Tibial nerve (tissue), 4 donors: ENCODE measurements around the gene PRKG1.

Experiments
- EP300 ChIP-seq, 2 donors: sonication (generic); formaldehyde crosslinking; IDR thresholded peaks; one replicate each; pipeline ENCODE4 v1.6.1; 2017; ENCODE audit warnings: antibody characterized with exemption in 2 of 2, mild to moderate bottlenecking in 1 of 2
- TF ChIP-seq, protein P1 (sequence below), 5 experiments: fragments of 200-600 bp in 3 of 5; fragments of 450-650 bp in 2 of 5; sonication (generic) in 3 of 5; IDR thresholded peaks; one replicate each; pipeline ENCODE4 v1.5.1; 2016 to 2019; ENCODE audit warnings: antibody characterized with exemption in 5 of 5, mild to moderate bottlenecking in 3 of 5, moderate library complexity in 2 of 5

DNA sequence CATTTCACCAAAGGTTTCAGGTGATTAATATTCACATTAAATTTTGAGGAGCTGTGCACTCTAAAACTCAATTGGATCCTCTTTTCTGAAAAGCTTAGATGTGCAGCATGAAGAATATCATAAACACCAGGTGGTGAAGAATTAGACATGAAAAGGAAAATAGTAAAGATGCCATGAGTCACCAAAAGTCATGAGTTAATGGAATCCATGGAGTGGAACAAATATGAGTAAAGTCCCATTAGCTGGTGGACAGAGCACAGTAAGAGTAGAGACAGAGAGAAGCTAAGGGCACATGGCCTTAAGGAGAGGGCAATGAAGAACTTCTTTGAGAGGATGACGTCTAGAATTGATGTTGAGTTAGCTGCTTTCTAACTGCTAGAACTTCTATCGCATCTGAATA is 353.5 kb downstream of the PRKG1 start:
- TF ChIP-seq EP300 (IDR thresholded peaks at IDR 0.05) = no peak
- TF ChIP-seq, protein P1, sequence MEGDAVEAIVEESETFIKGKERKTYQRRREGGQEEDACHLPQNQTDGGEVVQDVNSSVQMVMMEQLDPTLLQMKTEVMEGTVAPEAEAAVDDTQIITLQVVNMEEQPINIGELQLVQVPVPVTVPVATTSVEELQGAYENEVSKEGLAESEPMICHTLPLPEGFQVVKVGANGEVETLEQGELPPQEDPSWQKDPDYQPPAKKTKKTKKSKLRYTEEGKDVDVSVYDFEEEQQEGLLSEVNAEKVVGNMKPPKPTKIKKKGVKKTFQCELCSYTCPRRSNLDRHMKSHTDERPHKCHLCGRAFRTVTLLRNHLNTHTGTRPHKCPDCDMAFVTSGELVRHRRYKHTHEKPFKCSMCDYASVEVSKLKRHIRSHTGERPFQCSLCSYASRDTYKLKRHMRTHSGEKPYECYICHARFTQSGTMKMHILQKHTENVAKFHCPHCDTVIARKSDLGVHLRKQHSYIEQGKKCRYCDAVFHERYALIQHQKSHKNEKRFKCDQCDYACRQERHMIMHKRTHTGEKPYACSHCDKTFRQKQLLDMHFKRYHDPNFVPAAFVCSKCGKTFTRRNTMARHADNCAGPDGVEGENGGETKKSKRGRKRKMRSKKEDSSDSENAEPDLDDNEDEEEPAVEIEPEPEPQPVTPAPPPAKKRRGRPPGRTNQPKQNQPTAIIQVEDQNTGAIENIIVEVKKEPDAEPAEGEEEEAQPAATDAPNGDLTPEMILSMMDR (IDR thresholded peaks at IDR 0.05) = no peak
